Sigmoid colon (tissue), 4 donors: ENCODE measurements around the gene ADORA2B.

Experiments
- EP300 ChIP-seq, 4 donors: sonication (generic); formaldehyde crosslinking; IDR thresholded peaks; one replicate each; pipeline ENCODE4 v1.6.1; 2017; ENCODE audit warnings: antibody characterized with exemption in 4 of 4
- TF ChIP-seq, protein P1 (sequence below), 4 experiments: fragments of 450-650 bp in 3 of 4; fragments of 200-600 bp in 1 of 4; IDR thresholded peaks; one replicate each; pipeline ENCODE4 v1.5.1; 2016 to 2019; ENCODE audit warnings: antibody characterized with exemption in 4 of 4, mild to moderate bottlenecking in 3 of 4, moderate library complexity in 2 of 4

DNA sequence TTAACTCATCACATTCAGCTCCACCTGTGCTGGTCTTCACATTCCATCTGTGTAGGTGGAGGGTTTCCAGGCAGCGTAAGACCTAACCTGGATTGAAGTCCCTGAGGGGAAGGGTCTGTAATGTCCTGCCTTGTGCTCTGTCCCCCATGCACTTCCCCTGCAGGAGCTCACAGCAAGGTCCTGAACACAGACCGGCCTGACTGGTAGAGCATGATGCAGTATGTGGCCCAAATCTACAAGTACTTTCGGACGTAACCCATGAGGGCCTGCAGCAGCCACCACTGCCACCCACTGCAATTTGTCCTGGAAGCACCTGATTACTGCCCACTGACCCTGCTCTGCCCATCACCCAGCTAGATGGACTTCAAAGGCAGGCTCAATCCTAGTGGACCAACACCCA is 36.6 kb upstream of the ADORA2B start:
- TF ChIP-seq, protein P1, sequence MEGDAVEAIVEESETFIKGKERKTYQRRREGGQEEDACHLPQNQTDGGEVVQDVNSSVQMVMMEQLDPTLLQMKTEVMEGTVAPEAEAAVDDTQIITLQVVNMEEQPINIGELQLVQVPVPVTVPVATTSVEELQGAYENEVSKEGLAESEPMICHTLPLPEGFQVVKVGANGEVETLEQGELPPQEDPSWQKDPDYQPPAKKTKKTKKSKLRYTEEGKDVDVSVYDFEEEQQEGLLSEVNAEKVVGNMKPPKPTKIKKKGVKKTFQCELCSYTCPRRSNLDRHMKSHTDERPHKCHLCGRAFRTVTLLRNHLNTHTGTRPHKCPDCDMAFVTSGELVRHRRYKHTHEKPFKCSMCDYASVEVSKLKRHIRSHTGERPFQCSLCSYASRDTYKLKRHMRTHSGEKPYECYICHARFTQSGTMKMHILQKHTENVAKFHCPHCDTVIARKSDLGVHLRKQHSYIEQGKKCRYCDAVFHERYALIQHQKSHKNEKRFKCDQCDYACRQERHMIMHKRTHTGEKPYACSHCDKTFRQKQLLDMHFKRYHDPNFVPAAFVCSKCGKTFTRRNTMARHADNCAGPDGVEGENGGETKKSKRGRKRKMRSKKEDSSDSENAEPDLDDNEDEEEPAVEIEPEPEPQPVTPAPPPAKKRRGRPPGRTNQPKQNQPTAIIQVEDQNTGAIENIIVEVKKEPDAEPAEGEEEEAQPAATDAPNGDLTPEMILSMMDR (IDR thresholded peaks at IDR 0.05): no peak
- TF ChIP-seq EP300 (IDR thresholded peaks at IDR 0.05): no peak
